SK-N-SH treated with all-trans-retinoic acid at 6 μM for 48 hours (cell line): Measurements from ENCODE around the gene ABHD17C.

Source experiments
- ATAC-seq: fragments of 200-7000 bp; cut with Tn5 transposase; 3 replicates; pipeline ENCODE4 v1.9.1; 2020; ENCODE audit warnings: mild to moderate bottlenecking, moderate library complexity
- ARNTL ChIP-seq: fragments of 450-650 bp; formaldehyde crosslinking; IDR thresholded peaks from 2 replicates; pipeline ENCODE4 v1.5.0; 2020; ENCODE audit warnings: low read depth, mild to moderate bottlenecking, moderate library complexity, borderline replicate concordance
- BACH2 ChIP-seq: fragments of 250-450 bp; sonication (Bioruptor Pico); IDR thresholded peaks from 2 replicates; pipeline ENCODE4 v1.9.0; 2021; ENCODE audit warnings: mild to moderate bottlenecking, borderline replicate concordance
- CREB5 ChIP-seq: fragments of 250-450 bp; sonication (Bioruptor Pico); IDR thresholded peaks from 2 replicates; pipeline ENCODE4 v1.5.1; 2020; ENCODE audit warnings: low read depth, mild to moderate bottlenecking, moderate library complexity
- CSDC2 ChIP-seq: fragments of 250-450 bp; sonication (Bioruptor Pico); IDR thresholded peaks from 2 replicates; pipeline ENCODE4 v1.5.0; 2020; ENCODE audit warnings: mild to moderate bottlenecking, moderate library complexity
- CSRNP3 ChIP-seq: fragments of 250-450 bp; sonication (Bioruptor Pico); IDR thresholded peaks from 2 replicates; pipeline ENCODE4 v1.5.1; 2021; ENCODE audit warnings: mild to moderate bottlenecking, moderate library complexity
- ESRRG ChIP-seq: fragments of 250-450 bp; sonication (Bioruptor Pico); IDR thresholded peaks from 2 replicates; pipeline ENCODE4 v1.6.1; 2021; ENCODE audit warnings: mild to moderate bottlenecking
- GLIS3 ChIP-seq: fragments of 250-450 bp; sonication (Bioruptor Pico); IDR thresholded peaks from 2 replicates; pipeline ENCODE4 v1.5.0; 2020; ENCODE audit warnings: mild to moderate bottlenecking, moderate library complexity
- ISL1 ChIP-seq: fragments of 250-450 bp; sonication (Bioruptor Pico); IDR thresholded peaks from 2 replicates; pipeline ENCODE4 v2.1.2; 2022; ENCODE audit warnings: mild to moderate bottlenecking, moderate library complexity
- OSR1 ChIP-seq: fragments of 250-450 bp; sonication (Bioruptor Pico); IDR thresholded peaks from 2 replicates; pipeline ENCODE4 v1.8.0; 2022; ENCODE audit warnings: moderate library complexity, mild to moderate bottlenecking, inconsistent platforms
- POU6F1 ChIP-seq: fragments of 250-450 bp; sonication (Bioruptor Pico); IDR thresholded peaks from 2 replicates; pipeline ENCODE4 v1.8.0; 2021; ENCODE audit warnings: low read depth, mild to moderate bottlenecking, moderate library complexity, borderline replicate concordance
- PPARA ChIP-seq: fragments of 250-450 bp; sonication (Bioruptor Pico); IDR thresholded peaks from 2 replicates; pipeline ENCODE4 v1.5.0; 2020; ENCODE audit warnings: mild to moderate bottlenecking, borderline replicate concordance
- RARB ChIP-seq: fragments of 250-450 bp; sonication (Bioruptor Pico); IDR thresholded peaks from 2 replicates; pipeline ENCODE4 v1.8.0; 2021; ENCODE audit warnings: mild to moderate bottlenecking, moderate library complexity
- SNAI2 ChIP-seq: fragments of 250-450 bp; sonication (Bioruptor Pico); IDR thresholded peaks from 2 replicates; pipeline ENCODE4 v1.5.0; 2020; ENCODE audit warnings: mild to moderate bottlenecking, moderate library complexity
- TCF4 ChIP-seq: fragments of 250-450 bp; sonication (Bioruptor Pico); IDR thresholded peaks from 2 replicates; pipeline ENCODE4 v1.8.0; 2021; ENCODE audit warnings: mild to moderate bottlenecking, moderate library complexity, borderline replicate concordance
- TOX ChIP-seq: fragments of 250-450 bp; sonication (Bioruptor Pico); IDR thresholded peaks from 2 replicates; pipeline ENCODE4 v1.8.0; 2021; ENCODE audit warnings: mild to moderate bottlenecking, moderate library complexity, borderline replicate concordance
- TSHZ2 ChIP-seq: fragments of 250-450 bp; sonication (Bioruptor Pico); IDR thresholded peaks from 2 replicates; pipeline ENCODE4 v1.5.0; 2020; ENCODE audit warnings: mild to moderate bottlenecking, moderate library complexity
- ZC3H10 ChIP-seq: fragments of 250-450 bp; sonication (Bioruptor Pico); IDR thresholded peaks from 2 replicates; pipeline ENCODE4 v1.5.1; 2021; ENCODE audit warnings: mild to moderate bottlenecking, moderate library complexity
- ZFP3 ChIP-seq: fragments of 250-450 bp; sonication (Bioruptor Pico); IDR thresholded peaks from 2 replicates; pipeline ENCODE4 v1.5.0; 2020; ENCODE audit warnings: mild to moderate bottlenecking, moderate library complexity
- ZFP30 ChIP-seq: fragments of 450-650 bp; formaldehyde crosslinking; IDR thresholded peaks from 2 replicates; pipeline ENCODE4 v1.5.0; 2022; ENCODE audit warnings: mild to moderate bottlenecking, moderate library complexity
- ZNF565 ChIP-seq: fragments of 450-650 bp; formaldehyde crosslinking; conservative IDR thresholded peaks from 2 replicates; pipeline ENCODE4 v1.5.0; 2020; ENCODE audit warnings: low read depth, mild to moderate bottlenecking, moderate library complexity
- ZNF70 ChIP-seq: fragments of 450-650 bp; formaldehyde crosslinking; IDR thresholded peaks from 2 replicates; pipeline ENCODE4 v1.5.0; 2020; ENCODE audit warnings: mild to moderate bottlenecking, moderate library complexity
- ZNF8 ChIP-seq: fragments of 450-650 bp; formaldehyde crosslinking; IDR thresholded peaks from 2 replicates; pipeline ENCODE4 v1.5.0; 2020; ENCODE audit warnings: mild to moderate bottlenecking, moderate library complexity
- TF ChIP-seq, protein P1 (sequence below): fragments of 250-450 bp; sonication (Bioruptor Pico); IDR thresholded peaks from 2 replicates; pipeline ENCODE4 v1.8.0; 2020; ENCODE audit warnings: mild to moderate bottlenecking, moderate library complexity, borderline replicate concordance

Gene ABHD17C

DNA sequence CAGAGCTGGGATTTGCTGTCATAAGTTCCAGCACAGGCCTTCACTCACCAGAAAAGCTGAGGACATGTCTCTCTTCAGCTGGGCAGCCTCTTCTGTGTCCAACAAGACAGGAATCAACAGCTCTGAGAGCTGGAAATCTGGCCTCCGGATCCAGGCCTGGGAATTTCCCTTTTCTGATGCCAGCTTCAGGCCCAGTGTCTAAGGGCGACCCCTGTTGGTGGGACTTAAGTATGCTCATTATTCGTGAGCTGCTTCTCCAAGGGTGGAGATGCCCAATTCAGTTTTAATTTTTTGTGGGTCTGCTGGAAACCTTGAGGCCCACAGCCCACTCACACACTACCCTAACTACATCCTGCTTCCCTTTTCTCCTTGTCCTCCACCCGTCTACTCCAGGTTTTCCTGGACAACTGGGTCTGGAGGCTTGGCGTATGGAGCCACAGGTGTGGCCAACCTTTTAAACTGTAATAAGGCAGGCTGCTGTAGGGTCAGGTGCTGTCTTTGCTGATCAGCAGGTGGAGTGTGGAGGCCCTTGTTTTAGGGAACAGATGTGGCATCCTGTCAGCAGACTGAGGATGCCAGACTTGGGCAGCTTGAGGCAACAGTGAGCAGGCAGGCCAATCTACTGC, 81.4 kb downstream of the ABHD17C start:
- ATAC-seq, result peak; percentile 30
- no peak for TF ChIP-seq ZFP3
- no peak for TF ChIP-seq GLIS3 (CRISPR knock-in tag)
- TF ChIP-seq TOX, result no peak
- no peak for TF ChIP-seq ESRRG
- TF ChIP-seq CSDC2 (CRISPR knock-in tag), result no peak
- TF ChIP-seq RARB (CRISPR knock-in tag), result no peak
- no peak for TF ChIP-seq ZNF8 (CRISPR knock-in tag)
- no peak for TF ChIP-seq ZNF70 (CRISPR knock-in tag)
- no peak for TF ChIP-seq ISL1 (CRISPR knock-in tag)
- no peak for TF ChIP-seq ZNF565 (CRISPR knock-in tag)
- no peak for TF ChIP-seq PPARA
- no peak for TF ChIP-seq TCF4
- TF ChIP-seq BACH2 (CRISPR knock-in tag), result no peak
- TF ChIP-seq OSR1, result no peak
- no peak for TF ChIP-seq TSHZ2 (CRISPR knock-in tag)
- TF ChIP-seq CREB5 (CRISPR knock-in tag), result no peak
- TF ChIP-seq CSRNP3 (CRISPR knock-in tag), result no peak
- no peak for TF ChIP-seq SNAI2 (CRISPR knock-in tag)
- TF ChIP-seq ZC3H10, result no peak
- TF ChIP-seq, protein P1, sequence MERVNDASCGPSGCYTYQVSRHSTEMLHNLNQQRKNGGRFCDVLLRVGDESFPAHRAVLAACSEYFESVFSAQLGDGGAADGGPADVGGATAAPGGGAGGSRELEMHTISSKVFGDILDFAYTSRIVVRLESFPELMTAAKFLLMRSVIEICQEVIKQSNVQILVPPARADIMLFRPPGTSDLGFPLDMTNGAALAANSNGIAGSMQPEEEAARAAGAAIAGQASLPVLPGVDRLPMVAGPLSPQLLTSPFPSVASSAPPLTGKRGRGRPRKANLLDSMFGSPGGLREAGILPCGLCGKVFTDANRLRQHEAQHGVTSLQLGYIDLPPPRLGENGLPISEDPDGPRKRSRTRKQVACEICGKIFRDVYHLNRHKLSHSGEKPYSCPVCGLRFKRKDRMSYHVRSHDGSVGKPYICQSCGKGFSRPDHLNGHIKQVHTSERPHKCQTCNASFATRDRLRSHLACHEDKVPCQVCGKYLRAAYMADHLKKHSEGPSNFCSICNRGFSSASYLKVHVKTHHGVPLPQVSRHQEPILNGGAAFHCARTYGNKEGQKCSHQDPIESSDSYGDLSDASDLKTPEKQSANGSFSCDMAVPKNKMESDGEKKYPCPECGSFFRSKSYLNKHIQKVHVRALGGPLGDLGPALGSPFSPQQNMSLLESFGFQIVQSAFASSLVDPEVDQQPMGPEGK (CRISPR knock-in tag), result no peak
- TF ChIP-seq, all 23 proteins: peak for 0

GRCh38 chr15:80777137-80777536, 82.0 kb downstream of the ABHD17C start:
- peak; percentile 5; the same call in 2 of the 3 replicates for ATAC-seq
- TF ChIP-seq, protein P1 (CRISPR knock-in tag), result no peak
- peak; percentile 61 for TF ChIP-seq ISL1 (CRISPR knock-in tag)
- TF ChIP-seq, all 23 proteins: peak for 1

DNA sequence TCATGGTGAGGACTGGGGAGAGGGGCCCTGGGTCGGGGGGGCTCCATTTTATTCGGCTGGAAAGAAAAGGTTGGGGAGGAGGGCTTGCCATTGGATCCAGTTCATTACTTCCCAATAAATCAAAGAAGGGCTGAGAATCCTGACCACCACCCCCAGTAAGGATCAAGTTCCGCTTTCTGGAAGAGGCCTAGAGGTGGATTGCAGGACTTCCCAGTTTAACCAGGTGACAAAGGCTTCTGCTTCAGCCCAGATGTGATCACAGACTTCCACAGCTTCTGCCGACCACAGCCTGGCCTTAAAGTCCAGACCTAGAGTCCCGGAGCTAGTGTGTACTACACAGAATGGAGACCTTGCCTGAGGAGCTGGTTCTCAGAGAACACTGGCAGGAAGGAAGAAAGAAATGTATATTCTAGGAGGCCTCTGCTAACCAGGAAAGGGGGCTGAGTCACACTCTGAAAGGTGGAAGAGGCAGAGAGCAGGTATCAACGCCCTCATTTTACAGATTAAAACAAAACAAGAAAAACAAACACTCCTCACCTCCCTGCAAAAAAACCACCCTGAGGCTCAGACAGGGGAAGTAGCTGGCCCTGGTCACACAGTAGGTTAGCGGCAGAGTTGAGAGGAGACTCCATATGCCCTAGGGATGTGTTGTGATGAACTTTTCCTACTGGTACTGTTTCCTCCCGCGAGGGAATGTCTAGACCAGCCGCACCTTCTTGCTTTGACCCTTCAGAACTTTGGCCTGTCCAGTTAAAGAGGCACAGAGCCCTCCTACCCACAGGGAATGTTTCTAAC, 82.9 kb downstream of the ABHD17C start:
- no peak for ATAC-seq
- TF ChIP-seq ZNF565 (CRISPR knock-in tag) (no peak), PPARA (no peak), ESRRG (no peak), GLIS3 (CRISPR knock-in tag) (no peak), TSHZ2 (CRISPR knock-in tag) (no peak), BACH2 (CRISPR knock-in tag) (no peak), CSDC2 (CRISPR knock-in tag) (no peak), ARNTL (CRISPR knock-in tag) (no peak), ZFP30 (CRISPR knock-in tag) (no peak), POU6F1 (no peak), ZNF70 (CRISPR knock-in tag) (no peak)
